ENCODE results near the gene KISS1R.

The KISS1R gene

GRCh38 chr19:899336-900042 lies 17.6 kb upstream of the KISS1R start:
- DNase-seq (ENCODE audit: low read depth in 2 of 2), result no peak

- DNase-seq (ENCODE audit: low read depth in 2 of 2), result no peak
Observed at GRCh38 chr19:900043-900301, 17.2 kb upstream of the KISS1R start.

GRCh38 chr19:900302-901111 lies 16.6 kb upstream of the KISS1R start:
- no peak for DNase-seq (ENCODE audit: low read depth in 2 of 2)

GRCh38 chr19:901216-902092 lies 15.7 kb upstream of the KISS1R start:
- no peak for DNase-seq (ENCODE audit: low read depth in 2 of 2)

- no peak for DNase-seq (ENCODE audit: low read depth in 2 of 2)
Observed at GRCh38 chr19:902093-902370, 15.1 kb upstream of the KISS1R start.

- no peak for DNase-seq (ENCODE audit: low read depth in 2 of 2)
Observed at GRCh38 chr19:902446-903226, 14.5 kb upstream of the KISS1R start.

GRCh38 chr19:903266-903797 lies 13.8 kb upstream of the KISS1R start:
- no peak for DNase-seq (ENCODE audit: low read depth in 2 of 2)

GRCh38 chr19:904545-904944 lies 12.6 kb upstream of the KISS1R start:
- no peak for DNase-seq (ENCODE audit: low read depth in 2 of 2)

- DNase-seq (ENCODE audit: low read depth in 2 of 2), result no peak
Observed at GRCh38 chr19:906480-906879, 10.7 kb upstream of the KISS1R start.

GRCh38 chr19:907183-907853 lies 9.8 kb upstream of the KISS1R start:
- DNase-seq (ENCODE audit: low read depth in 2 of 2), result no peak

- no peak for DNase-seq (ENCODE audit: low read depth in 2 of 2)
Observed at GRCh38 chr19:911197-912033, 5.7 kb upstream of the KISS1R start.

GRCh38 chr19:912181-913079 lies 4.7 kb upstream of the KISS1R start:
- no peak for DNase-seq (ENCODE audit: low read depth in 2 of 2)

- peak; percentile 64 to 73 for DNase-seq (ENCODE audit: low read depth in 2 of 2)
Observed at GRCh38 chr19:913080-913748, 3.9 kb upstream of the KISS1R start, which contains the start of gene R3HDM4. TSS of gene R3HDM4 (minus strand) at chr19:913219. CDS start at chr19:913157, 62 bp downstream.

- DNase-seq (ENCODE audit: low read depth in 2 of 2), result no peak
Observed at GRCh38 chr19:916645-917322, 349 bp upstream of the KISS1R start.

GRCh38 chr19:918152-918437 lies 962 bp downstream of the KISS1R start:
- DNase-seq (ENCODE audit: low read depth in 2 of 2), result no peak

- DNase-seq (ENCODE audit: low read depth in 2 of 2), result no peak
Observed at GRCh38 chr19:918481-919198, 1.5 kb downstream of the KISS1R start.

GRCh38 chr19:919199-920050 lies 2.3 kb downstream of the KISS1R start:
- no peak for DNase-seq (ENCODE audit: low read depth in 2 of 2)
